ENCODE data around the gene CS. TPM values are rescaled to one million over a fixed set of nuclear protein-coding genes. Genes with fewer than 3 reads are reported as not detected.
A peak's percentile ranks its signal among the peaks of the same experiment; 100 is the strongest.

Gene CS
- total RNA-seq, 2 experiments from 2014 or later = 139 to 145 TPM

DNA sequence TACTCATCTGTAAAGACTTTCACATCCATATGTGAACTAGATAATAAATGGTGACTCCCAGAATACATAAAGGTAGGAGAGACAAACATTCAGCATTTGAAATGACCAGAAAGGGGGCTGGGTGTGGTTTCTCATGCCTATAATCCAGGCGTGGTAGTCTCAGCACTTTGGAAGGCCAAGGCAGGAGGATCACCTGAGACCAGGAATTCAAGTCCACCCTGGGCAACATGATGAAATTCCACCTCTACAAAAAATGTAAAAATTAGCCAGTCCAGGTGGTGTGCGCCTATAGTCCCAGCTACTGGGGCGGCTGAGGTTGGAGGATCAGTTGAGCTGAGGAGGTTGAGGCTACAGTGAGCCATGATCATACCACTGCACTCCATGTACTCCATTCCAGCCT lies 4.1 kb upstream of the CS start:
- Mint-ChIP-seq H3K27ac (no peak overlapping the region), H3K4me1 (ENCODE audit: low read depth) (peaks cover 31% of the 10 kb centered on the region)
- CTCF ChIA-PET = no interaction called here

DNA sequence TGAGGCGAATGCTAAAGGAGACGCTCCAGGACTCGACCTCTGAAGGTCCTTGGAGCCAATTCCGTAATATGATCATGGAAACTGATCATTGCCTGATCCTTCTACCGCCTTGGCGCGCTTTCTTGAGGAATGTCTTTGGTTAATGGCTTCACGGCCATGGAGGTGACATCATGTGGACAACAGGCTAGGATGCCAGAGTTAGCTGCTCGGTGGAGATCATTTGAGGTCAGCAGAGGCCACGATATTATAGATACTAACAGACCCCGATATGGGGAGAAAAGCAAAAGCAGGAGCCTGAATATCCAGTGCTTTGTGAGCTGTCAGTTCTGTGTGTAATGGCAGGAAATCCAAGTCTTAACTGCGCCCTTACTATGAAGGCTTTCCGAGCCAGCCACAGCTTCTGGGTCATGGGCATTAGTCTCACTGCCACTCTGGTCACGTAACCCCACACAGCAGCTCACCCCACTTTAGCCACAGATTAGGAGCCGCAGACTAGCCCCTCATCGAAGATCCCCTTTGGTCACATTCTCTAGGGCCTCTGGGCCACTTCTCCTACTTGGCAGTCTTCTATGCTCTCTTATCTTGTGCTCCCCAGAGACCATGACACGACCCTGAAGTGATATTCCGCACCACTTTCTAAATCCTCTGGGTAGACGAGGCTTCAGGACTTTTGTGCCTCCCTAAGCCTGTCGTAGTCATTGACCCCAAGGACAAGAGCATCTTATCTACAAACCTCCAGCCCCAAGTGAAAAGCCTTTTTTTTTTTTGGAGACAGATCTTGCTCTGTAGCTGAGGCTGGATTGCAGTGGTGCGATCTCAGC lies 724 bp upstream of the CS start:
- Mint-ChIP-seq H3K9me3 (no peaks in the 10 kb centered on the region), H3K4me1 (ENCODE audit: low read depth) (peaks cover 64% of the 10 kb centered on the region), H3K36me3 (ENCODE audit: low read depth) (peaks cover 50% of the 10 kb centered on the region), H3K27me3 (no peaks in the 10 kb centered on the region), H3K27ac (peak overlapping the region; percentile 97), H3K4me3 (peak overlapping the region; percentile 98)
- ChIA-PET POLR2A (interaction anchor here (0.9 to 3.6 kb wide), 5 partner anchors 9 to 111 kb away, joined by 3 to 31 read pairs (median 5); partner anchors contain the start of genes CNPY2, COQ10A, RNF41 and SMARCC2), CTCF (interaction anchor here (0.8 to 4.5 kb wide), 4 partner anchors 10 to 182 kb away, joined by 3 to 20 read pairs (median 4); partner anchors contain the start of genes ANKRD52 and ZC3H10)
- Histone ChIP-seq H3K36me3 (ENCODE audit: insufficient read depth, low read length) (peaks cover 23% of the 10 kb centered on the region), H3K27ac (ENCODE audit: low read depth in 1 of 2, low read length in 2 of 2) (peak overlapping the region; percentile 91 to 96), H3K4me1 (ENCODE audit: insufficient read depth, low read length) (peaks cover 56% of the 10 kb centered on the region), H3K9me3 (ENCODE audit: control insufficient read depth in 1 of 2, insufficient read depth in 1 of 2, low read length in 2 of 2) (no peaks in the 10 kb centered on the region), H3K4me3 (ENCODE audit: low read length) (peak overlapping the region; percentile 72), H3K27me3 (ENCODE audit: control insufficient read depth in 1 of 2, insufficient read depth in 2 of 2, low read length in 2 of 2) (no peaks in the 10 kb centered on the region)
- TF ChIP-seq, protein P1, sequence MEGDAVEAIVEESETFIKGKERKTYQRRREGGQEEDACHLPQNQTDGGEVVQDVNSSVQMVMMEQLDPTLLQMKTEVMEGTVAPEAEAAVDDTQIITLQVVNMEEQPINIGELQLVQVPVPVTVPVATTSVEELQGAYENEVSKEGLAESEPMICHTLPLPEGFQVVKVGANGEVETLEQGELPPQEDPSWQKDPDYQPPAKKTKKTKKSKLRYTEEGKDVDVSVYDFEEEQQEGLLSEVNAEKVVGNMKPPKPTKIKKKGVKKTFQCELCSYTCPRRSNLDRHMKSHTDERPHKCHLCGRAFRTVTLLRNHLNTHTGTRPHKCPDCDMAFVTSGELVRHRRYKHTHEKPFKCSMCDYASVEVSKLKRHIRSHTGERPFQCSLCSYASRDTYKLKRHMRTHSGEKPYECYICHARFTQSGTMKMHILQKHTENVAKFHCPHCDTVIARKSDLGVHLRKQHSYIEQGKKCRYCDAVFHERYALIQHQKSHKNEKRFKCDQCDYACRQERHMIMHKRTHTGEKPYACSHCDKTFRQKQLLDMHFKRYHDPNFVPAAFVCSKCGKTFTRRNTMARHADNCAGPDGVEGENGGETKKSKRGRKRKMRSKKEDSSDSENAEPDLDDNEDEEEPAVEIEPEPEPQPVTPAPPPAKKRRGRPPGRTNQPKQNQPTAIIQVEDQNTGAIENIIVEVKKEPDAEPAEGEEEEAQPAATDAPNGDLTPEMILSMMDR (IDR thresholded peaks at IDR 0.05) = no peak
- ATAC-seq (ENCODE audit: poor library complexity) (no peak), DNase-seq (no peak)
- intact Hi-C loops (cut with DNase I, micrococcal nuclease) = loop anchor here in 1 of 2 experiments (1.0 to 2.0 kb wide), 4 partner anchors 34 to 174 kb away; partner anchors contain the start of genes COQ10A and STAT2

More for the DNA sequence above, 4.1 kb upstream of the CS start:
- Histone ChIP-seq H3K27ac (ENCODE audit: low read depth in 1 of 2, low read length in 2 of 2) (no peak overlapping the region), H3K4me1 (ENCODE audit: insufficient read depth, low read length) (peaks cover 23% of the 10 kb centered on the region), H3K4me3 (ENCODE audit: low read length) (no peak overlapping the region), H3K9me3 (ENCODE audit: control insufficient read depth in 1 of 2, insufficient read depth in 1 of 2, low read length in 2 of 2) (no peaks in the 10 kb centered on the region), H3K27me3 (ENCODE audit: control insufficient read depth in 1 of 2, insufficient read depth in 2 of 2, low read length in 2 of 2) (no peaks in the 10 kb centered on the region), H3K36me3 (ENCODE audit: insufficient read depth, low read length) (peaks cover 21% of the 10 kb centered on the region)
- ATAC-seq (ENCODE audit: poor library complexity) (no peak), DNase-seq (no peak)
- TF ChIP-seq, protein P1 (IDR thresholded peaks at IDR 0.05) = no peak
- H3K9me3 Mint-ChIP-seq = no peaks in the 10 kb centered on the region
- peaks cover 39% of the 10 kb centered on the region for H3K36me3 Mint-ChIP-seq (ENCODE audit: low read depth)
- POLR2A ChIA-PET = no interaction called here
- no peaks in the 10 kb centered on the region for H3K27me3 Mint-ChIP-seq
- H3K4me3 Mint-ChIP-seq = no peak overlapping the region
- intact Hi-C loops (cut with DNase I, micrococcal nuclease) = no loop called here

DNA sequence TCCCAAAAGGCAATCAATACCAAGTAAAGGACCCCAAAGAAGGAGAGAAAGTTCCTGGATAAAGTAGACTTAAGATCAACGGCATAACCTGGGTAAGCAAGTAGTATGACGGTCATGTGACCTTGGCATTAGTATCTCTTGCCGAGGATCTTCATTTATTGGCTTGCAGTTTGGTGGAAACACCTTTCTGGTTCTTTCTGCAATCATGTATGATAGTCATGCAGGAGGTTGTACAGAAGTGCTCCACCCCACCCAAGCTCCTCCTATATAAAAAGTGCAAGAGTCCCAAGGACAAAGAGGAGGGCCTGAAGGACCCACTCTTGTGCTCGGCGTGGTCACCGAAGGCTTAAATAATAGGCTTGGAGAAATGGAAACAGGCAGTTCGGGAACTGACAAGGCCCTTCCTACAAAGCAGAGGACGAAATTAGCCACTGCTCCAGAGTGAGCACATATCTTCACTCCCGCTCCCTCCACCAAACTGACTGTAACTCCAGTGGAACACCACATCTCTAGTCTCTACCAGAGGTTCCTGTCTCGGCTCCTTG lies 750 bp downstream of the CS start:
- POLR2A ChIA-PET = interaction anchor here (0.6 to 3.6 kb wide), 20 partner anchors 8 to 482 kb away, joined by 3 to 31 read pairs (median 4); partner anchors contain the start of genes ANKRD52, CNPY2, COQ10A and ORMDL2
- Histone ChIP-seq H3K27me3 (ENCODE audit: control insufficient read depth in 1 of 2, insufficient read depth in 2 of 2, low read length in 2 of 2) (no peaks in the 10 kb centered on the region), H3K36me3 (ENCODE audit: insufficient read depth, low read length) (peaks cover 16% of the 10 kb centered on the region), H3K4me1 (ENCODE audit: insufficient read depth, low read length) (peaks cover 59% of the 10 kb centered on the region), H3K4me3 (ENCODE audit: low read length) (peak overlapping the region; percentile 72), H3K27ac (ENCODE audit: low read depth in 1 of 2, low read length in 2 of 2) (peak overlapping the region; percentile 91 to 96), H3K9me3 (ENCODE audit: control insufficient read depth in 1 of 2, insufficient read depth in 1 of 2, low read length in 2 of 2) (no peaks in the 10 kb centered on the region)
- peak overlapping the region; percentile 98 for H3K4me3 Mint-ChIP-seq
- peak overlapping the region; percentile 97 for H3K27ac Mint-ChIP-seq
- peak; percentile 27 for ATAC-seq (ENCODE audit: poor library complexity)
- TF ChIP-seq, protein P1 (IDR thresholded peaks at IDR 0.05) = no peak
- H3K4me1 Mint-ChIP-seq (ENCODE audit: low read depth) = peaks cover 68% of the 10 kb centered on the region
- H3K9me3 Mint-ChIP-seq = no peaks in the 10 kb centered on the region
- no peaks in the 10 kb centered on the region for H3K27me3 Mint-ChIP-seq
- CTCF ChIA-PET = interaction anchor here (0.6 to 4.5 kb wide), 8 partner anchors 8 to 259 kb away, joined by 3 to 20 read pairs (median 3); partner anchors contain the start of genes ANKRD52, CNPY2 and SMARCC2
- peaks cover 50% of the 10 kb centered on the region for H3K36me3 Mint-ChIP-seq (ENCODE audit: low read depth)
- DNase-seq = peak in 7 of 14 experiments; percentile 3 to 68 (median 20)
- intact Hi-C loops (cut with DNase I, micrococcal nuclease) = loop anchor here in 1 of 2 experiments (2.0 kb wide), 3 partner anchors 33 to 109 kb away; partner anchors contain the start of genes ANKRD52 and COQ10A

All from CD4-positive, alpha-beta T cell (primary cell).